Amniotic epithelial cell (primary cell): ENCODE data around the gene TRIM37.

Experiments
- DNase-seq: peaks from one replicate; pipeline ENCODE4 v3.0.0-alpha.2; 2010; ENCODE audit warnings: low read depth

The TRIM37 gene

DNA sequence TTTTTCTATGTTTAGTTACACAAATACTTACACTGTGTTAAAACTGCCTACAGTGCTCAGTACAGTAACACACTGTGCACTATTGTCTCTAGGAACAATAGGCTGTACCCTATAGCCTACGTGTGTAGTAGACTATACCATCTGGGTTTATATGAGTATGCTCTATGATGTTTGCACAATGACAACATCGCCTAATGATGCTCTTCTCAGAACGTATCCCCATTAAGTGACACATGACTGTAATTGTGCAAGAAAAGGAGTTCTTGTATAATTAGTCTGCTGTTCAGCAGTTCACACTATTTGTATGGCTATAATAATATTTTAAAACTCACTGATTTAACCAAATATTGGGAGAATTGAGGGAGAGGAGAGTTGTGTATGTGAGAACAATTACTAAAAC is 173.7 kb downstream of the TRIM37 start:
- DNase-seq, result no peak
